Hippocampal formation (tissue), 2 donors: ENCODE measurements around the gene NAA15.
A peak's percentile ranks its signal among the peaks of the same experiment; 100 is the strongest.
"Not testable (repeated sequence)": the region's sequence is repeated elsewhere in the genome, so short reads cannot be mapped to it uniquely, and the experiment has no call there.

Experiments
- DNase-seq, 2 donors: peaks; one replicate each; lab custom pipeline; 2025; lab: John Stamatoyannopoulos, UW

The NAA15 gene

GRCh38 chr4:139301113-139301820 lies at the start of gene NAA15:
Gene NAA15 (plus strand): TSS chr4:139301505. CDS start chr4:139301778, 273 bp downstream.
- peak; percentile 92 to 97 for DNase-seq

DNA sequence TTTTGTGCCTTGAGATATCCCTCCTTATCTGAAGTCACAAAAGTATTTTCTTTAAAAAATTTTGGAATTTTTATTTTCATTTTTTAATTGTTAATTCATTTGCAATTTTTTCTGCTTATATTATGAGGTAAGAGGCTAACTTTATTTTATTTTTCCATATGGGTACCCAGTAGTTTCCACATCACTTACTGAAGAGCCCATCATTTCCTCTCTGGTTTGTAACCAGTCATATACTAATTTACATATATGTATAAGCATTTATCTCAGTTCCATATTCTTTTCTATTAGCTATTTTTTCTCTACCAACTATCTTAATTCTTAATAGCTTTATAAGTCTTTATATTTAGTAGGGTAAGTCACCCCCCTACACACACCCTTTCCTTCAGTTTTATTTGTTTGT lies 48.3 kb upstream of the NAA15 start:
- DNase-seq = no peak

DNA sequence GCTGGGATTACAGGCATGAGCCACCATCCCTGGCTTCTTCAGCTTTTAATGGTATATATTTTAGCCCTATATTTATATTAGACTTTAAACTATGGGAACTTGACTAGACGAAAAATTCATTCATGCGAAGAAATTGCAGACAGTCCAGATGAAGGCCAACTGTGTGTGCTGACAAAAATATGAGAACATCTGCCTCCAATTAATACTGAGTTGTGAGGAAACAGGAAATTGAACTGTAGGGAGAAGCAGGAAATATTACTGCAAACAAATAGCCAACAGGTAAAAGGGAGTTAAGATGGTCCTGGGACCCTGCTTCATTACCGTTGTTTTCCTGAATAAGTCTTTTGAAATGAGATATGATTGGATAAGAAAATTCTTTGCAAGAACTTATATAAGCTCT lies 47.6 kb upstream of the NAA15 start:
- DNase-seq = no peak

DNA sequence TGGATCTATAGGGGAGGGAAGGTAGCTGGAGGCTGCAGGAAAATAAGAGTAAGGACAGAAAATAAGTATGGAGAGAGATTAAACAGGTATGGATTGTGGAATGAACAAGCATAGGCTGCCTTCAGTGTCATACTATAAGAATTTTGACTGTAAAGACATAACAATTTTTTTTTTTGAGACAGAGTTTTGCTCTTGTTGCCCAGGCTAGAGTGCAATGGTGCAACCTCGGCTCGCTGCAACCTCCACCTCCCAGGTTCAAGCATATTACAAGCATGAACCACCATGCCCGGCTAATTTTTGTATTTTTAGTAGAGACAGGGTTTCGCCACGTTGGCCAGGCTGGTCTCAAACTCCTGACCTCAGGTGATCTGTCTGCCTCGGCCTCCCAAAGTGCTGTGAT lies 45.7 kb upstream of the NAA15 start:
- not testable (repeated sequence) for DNase-seq

- no peak for DNase-seq
These were observed 45.0 kb upstream of the NAA15 start for GRCh38 chr4:139256349-139256748.

DNA sequence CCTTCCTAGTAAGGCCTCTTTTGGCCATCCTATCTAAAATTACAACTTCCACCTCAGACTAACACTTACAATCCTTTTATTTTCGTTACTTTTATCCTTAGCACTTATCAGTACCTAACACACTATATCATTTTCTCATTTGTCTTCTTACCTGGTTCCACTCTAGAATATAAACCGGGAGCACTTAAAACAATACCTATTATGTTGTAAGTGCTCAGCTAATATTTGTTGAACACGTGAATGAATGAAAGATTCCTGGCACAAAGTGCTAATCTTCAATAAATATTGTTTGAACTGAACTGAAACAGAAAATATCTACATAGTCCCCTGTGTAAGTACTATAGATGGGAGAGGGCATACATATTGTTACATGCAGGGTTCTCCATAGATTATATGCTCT lies 35.7 kb upstream of the NAA15 start:
- no peak for DNase-seq

DNA sequence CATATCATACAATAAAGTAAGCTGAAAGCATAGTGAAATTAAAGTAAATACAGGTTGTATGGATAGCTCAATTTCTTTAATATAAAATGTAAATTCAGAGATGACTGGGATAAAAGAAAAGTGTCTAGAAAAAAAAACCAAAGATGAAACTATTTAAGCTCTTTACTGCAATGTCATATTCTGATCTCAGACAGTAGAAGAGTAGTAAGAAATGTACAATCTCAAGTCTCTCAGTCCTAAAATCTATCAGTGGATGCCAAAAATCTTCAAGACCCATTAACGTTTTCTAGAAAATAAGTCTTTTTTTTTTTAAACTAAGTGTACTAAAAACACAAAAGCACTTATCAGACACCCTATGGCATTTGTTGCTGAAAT lies 35.1 kb upstream of the NAA15 start:
- DNase-seq = no peak

DNA sequence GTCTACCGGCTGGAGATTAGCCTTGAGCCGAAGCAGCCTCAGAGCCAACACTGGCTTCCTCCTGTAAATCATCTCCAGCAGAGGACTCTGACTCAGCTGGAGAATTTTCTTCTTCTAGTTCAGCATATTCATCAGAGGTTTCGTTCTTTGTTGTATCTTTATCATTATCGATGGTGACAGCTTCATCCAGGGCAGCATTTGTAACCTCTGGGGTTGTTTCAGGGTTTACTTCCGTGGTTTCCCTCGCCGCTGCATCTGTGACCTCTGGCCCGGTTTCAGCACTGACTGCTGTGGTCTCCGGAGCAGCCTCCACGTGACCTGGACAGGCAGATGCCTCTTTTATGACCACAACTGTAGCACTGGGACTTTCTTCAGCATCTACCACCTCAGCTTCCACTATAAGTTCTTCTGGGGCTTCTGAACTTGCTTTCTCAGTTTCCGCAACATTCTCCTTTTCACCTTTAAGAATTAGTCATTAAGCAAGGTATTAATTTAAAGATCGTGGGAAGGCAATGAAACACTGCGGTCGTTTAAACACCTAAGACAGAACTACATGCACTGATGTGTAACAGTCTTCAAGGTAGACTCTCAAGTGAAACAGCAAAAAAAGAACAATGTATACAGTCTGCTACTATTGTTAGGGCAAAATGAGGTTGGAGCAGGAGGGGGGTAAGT lies 34.6 kb upstream of the NAA15 start:
- DNase-seq = peak in 1 of 2 donors; percentile 32

DNA sequence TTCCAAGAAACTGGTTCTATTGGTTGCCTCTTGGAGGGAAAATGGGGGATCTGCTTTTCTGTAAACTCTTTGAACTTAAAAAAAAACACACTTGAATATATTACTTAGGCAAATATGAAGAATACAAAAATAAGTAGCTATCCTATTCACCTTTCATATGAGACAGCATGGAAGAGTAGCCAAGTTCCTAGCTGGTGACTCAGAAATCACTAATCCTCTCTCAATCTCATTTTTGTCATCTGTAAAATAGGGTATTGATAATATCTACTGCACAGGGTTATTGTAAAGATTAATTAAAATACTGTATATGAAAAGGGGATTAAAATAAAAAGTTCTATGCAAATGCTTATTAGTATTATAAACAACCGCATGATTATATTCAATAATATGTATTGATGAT lies 34.0 kb upstream of the NAA15 start:
- DNase-seq = no peak

DNA sequence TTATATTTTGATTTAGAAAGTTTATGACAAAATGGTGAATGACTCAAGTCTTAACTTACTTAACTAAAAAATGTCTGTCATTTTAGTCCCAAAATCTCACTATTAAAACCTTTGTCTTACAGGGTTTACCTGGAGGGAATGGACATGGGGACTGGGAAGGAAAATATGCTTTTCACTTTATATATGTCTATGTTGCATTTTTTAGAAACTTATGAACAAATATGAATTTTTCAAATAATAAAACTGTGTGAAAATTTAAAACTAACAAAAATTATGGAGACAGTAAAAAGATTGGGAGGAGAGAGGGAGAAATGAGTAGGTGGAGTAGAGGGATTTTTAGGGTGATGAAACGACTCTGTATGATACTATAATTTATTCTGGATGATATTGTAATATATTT lies 27.5 kb upstream of the NAA15 start:
- DNase-seq = no peak

DNA sequence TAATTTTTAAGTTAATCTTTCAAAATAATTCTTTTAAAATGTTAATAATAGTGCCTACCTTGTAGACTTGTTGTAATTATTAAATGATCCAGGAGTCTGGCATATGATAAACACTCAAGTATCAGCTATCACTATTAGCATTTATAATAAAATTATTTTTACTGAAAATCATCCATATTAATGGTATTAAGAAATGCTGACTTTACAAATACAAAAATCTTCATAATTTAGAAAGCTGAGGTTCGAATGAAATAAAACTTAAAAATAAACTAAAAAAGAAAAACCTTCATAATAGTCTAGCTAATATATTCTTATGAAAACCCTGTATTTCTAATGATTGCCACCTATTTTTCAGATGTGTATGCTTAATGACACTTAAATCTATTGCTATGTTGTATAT lies 26.5 kb upstream of the NAA15 start:
- DNase-seq = no peak

GRCh38 chr4:139275281-139275735 lies 26.0 kb upstream of the NAA15 start:
- no peak for DNase-seq

DNA sequence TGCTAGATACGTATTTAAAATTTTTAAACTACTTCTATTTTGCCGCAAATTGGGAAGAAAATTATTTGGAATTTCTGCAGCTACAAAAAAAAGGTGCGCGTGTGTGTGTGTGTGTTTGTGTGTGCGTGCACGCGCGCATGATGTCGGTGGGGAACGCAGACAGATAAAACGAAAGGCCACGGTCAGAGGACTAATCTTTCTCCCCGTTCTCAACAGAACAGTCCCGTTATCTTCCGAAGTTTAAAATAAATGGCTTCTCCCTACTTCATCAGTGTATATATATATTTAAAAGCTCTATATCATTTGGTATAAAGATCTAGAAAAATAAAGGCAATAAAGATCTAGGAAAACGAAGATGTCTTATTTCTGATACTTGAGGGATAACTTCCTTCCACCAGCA lies 22.8 kb upstream of the NAA15 start:
- DNase-seq = no peak

DNA sequence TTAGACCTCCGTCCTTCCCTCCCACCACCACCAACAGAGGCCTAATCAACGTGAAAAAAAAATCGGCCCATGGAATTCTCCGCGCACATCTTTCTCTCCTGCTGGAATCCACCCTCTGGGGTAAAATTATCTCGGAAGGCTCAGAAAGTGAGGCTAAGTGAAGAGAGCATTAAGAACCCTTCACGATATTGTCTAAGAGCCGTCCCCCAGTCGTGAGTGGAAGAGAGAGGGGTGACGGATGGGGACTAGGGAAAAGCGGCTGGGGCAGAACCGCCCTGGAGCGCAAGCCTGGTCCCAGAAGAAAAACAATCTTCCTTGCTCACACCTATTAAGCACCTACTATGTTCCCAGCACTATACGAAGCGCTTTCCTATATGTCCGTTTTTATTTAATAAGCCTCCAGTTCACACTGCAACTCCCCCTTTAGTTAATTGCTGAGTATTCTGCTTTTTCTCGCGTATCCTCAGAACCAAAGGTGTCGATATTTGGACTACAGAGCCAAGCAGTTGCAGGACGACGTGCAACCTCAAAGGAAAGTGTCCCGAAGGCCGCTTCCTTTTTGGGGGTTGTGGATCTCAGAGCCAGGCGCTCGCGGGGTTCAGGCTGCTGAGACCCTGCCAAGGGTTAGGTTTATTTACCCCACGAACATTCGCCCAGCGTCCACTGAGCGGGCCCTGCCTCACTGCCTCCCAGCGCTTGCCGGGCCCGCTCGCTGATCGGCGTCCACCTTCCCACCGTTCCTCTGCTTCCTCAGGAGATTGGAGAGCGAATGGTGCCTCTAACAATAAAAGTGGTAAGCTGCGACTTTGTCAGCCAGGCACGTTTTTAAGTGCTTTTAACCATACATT lies 22.2 kb upstream of the NAA15 start:
- DNase-seq = no peak

DNA sequence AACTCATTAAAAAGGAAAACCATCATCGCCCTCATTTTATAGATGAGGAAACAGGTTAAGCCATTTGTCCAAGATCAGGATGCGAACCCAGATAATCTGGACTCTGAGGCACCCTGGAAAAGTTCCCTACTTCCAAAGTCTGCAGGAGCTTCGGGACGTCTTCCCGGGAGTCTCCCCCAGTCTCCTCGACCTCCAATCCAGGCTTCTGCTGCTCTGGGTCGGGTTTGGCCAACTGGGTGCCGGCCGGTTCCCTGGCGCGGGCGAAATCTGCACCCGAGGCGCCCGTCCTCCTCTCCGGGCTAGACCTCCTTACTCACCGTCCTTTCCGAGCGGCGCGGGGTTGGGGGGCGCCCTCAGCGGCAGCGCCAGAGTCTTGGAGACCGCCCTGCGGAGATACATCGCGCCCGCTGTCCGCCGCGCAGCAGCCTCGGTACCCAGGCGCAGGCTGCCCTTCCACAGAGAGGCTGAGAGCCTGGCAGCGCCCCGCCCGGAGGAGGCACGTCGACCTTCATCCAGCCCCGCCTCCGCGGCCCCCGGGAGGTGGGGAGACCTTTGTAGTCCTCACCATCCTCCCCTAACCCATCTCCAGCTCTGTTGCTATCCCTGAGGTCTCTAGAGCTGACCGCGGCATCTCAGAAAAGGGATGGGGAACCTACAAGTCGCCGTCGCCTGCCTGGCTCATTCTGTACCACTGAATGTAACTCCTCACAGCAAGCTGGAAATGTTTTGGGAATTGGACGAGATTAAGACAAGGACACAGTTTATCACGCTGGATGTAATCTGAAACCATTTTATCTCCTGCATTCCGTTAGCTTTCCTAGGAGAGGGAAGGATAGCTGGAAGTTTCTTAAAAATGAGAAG lies 21.3 kb upstream of the NAA15 start, which contains the start of gene MGARP:
MGARP (minus strand) TSS at position 466 of the 861 bp plus-strand sequence; CDS start at position 399, 67 bp downstream.
- peak in 1 of 2 donors; percentile 24 for DNase-seq

DNA sequence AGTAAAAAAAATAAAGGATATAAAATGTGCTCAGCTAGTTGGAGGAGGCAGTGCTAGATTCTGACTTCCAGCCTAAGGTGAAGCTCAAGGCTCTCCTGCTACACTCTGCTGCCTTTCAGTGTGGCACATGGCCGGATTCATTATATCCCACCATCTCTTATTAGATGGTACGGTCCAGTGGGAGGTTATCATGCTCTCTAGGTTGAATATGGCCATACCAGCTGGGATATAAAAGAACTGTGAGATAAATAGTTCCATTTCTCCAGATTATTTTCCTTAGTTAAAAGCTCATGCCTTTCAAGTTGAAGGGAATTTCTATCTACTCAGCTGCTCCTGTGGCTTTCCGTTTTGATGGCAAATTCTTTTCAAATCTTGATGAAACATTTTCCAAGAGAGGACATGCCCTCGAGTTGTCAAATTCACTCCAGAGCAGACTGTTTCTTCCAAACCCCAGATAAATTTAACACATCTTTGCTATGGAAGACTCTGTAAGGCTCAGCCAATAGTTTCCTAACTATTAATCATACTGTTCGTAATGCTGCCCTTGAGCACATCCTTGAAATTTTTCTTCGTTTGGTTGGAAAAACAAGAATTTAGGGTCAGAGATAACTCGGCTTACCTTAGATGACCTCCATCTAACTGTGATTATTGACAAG lies 19.1 kb upstream of the NAA15 start:
- DNase-seq = no peak

DNA sequence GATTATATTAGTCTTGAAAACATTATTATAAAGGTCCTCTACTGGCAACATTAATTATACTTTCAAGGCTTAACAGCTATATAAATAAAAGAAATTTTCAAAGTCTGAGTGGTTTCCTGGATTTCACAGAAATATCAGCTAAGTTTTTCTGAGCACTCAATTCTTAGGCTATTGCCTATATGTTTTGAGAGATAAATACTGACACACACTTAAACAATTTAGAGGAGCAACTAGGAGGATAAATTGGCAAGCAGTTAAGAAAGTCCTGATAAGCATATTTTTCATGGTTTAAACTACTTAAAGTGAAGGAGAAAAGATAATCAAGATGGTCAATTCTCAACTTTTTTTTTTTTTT lies 18.6 kb upstream of the NAA15 start:
- no peak for DNase-seq

GRCh38 chr4:139286186-139286698 lies 15.1 kb upstream of the NAA15 start:
- DNase-seq = no peak

- peak; percentile 92 to 94 for DNase-seq
These were observed 5.9 kb upstream of the NAA15 start for GRCh38 chr4:139295206-139295941.

- DNase-seq = no peak
These were observed 5.4 kb upstream of the NAA15 start for GRCh38 chr4:139295942-139296299.
